HG02970 (cell line): Measurements from ENCODE around the gene PTGS1.
"Not testable (repeated sequence)": the region's sequence is repeated elsewhere in the genome, so short reads cannot be mapped to it uniquely, and the experiment has no call there.

Experiments
- ATAC-seq: cut with Tn5 transposase; IDR thresholded peaks from one replicate; pipeline ENCODE4 v1.9.1; 2021; ENCODE audit warnings: mild to moderate bottlenecking, moderate library complexity, moderate number of reproducible peaks; ENCODE audit not compliant: unreplicated experiment, low FRiP score

The PTGS1 gene

DNA sequence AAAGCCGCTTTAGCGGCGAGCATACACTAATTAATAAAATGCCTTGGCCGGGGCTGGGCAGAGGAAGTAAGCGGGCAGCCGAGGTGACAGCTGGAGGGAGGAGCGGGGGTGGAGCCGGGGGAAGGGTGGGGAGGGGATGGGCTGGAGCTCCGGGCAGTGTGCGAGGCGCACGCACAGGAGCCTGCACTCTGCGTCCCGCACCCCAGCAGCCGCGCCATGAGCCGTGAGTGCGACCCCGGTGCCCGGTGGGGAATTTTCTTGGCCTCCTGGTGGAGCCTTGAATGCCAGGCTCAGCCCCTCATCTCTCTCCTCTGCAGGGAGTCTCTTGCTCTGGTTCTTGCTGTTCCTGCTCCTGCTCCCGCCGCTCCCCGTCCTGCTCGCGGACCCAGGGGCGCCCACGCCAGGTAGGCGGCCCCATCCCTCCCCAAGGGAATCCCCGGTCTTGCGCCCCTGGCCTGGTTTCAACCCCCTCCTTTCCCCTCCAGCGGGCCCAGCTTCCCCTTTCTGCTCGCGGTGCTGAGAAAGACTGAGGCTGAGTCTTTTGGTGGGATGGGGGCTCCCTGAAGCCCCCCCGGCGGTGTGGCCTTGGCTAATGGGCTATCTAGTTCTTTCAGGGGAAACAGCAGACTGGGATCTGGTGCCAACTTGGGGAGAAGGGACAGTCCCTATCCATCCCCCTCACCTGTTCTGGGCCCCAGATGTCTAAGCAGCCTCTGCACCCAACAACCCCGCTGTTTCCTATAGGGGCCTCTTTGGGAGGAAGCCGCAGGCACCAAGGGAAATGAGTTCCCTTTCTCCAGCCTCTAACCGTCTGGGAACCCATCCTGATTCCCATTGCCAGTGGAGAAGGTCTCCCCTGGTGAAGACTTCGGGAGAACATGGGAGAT is at the start of gene PTGS1:
PTGS1 (plus strand) TSS at position 156 of the 887 bp plus-strand sequence; CDS start at position 217, 61 bp downstream.
- ATAC-seq, result no peak

DNA sequence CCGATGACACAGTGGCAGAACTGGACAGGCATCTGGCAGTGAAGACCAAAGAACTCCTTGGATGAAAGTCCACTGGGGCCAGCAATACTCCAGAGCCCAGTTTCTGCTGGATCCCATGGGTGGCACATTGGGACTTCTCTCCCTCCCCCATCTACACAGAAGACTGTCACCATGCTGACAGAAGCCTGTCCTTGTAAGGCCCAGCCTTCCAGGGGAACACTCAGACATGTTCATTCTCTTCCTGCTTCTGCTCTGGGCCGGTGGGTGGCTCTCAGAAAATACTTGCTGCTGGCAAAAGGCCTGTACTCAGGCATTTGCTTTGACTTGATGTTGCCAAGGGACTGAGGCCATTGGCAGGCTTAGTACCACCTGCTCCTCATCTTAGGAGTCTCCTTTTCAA is 48.3 kb upstream of the PTGS1 start:
- ATAC-seq, result no peak

DNA sequence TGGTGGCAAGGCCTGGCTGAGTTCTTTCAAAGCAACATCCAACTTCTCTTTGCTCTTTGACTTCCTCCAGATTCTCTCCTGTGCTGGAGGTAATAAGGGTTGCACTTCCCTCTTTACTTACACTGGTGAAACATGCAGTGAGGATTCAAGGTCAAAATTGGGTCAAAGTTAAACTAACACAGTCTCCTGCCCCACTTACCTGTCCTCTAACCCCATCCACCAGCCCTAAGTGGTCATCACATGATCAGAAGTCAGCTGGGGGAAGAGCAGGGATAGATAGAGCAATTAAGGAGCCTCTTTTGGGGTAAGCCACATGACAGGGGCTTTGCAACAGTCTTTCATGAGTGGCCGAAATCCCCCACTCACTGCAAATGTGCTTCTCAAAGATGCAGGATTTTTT is 46.2 kb upstream of the PTGS1 start:
- not testable (repeated sequence) for ATAC-seq

DNA sequence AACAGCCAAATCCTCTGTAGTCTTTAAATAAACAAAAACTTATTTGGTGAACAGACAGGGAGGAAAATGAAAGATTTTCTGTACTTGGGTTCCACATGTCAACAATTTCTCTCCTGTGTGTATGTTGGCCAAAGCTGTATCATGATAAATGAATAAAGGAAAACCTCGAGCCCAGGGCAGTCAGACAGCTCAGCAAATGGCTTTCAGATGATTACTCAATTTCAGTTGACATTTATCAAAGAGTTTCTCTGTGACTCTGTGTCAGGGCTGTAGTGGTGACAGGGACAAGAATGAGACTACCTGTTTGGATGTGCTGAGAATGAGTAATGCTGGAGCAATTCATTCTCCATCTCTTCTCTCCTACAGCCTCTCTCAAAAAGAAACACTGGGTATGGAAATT is 45.7 kb upstream of the PTGS1 start:
- no peak for ATAC-seq

DNA sequence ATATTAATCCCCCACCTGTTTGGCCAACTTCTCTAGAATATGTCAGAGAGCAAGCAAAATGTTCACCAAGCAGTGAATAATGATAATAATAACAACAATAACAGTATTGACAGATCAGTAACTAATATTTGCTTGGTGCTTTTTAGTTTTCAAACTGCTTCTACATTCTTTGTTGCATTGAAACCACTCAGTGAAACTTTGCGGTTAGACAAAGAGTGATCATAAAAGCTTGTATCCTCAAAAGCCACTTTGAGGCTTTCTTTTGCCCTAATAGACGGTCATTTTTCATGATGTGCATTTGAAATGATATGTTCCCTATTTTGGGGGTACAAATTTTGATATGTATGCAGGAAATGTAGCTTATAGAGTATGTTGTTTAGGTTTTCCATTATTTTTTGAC is 43.6 kb upstream of the PTGS1 start:
- no peak for ATAC-seq

DNA sequence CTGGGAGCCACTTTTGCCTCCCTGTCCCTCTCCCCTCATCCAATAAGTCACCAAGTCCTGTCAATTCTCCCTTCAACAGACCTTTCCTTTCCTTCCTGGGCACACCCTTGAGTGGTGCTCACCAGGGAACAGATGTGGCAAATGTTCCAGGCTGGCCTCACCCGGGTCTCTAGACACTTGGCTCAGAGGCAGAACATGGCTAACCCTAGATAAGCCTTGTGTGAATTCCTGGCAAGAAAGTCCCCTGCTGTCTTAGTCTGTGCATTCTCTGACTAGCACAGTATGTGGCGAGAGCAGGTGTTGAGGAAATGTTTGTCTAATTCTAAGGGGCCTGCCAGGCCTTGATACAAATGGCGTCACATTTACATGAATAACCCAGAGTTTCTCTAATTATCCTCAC is 41.2 kb upstream of the PTGS1 start:
- ATAC-seq, result no peak

DNA sequence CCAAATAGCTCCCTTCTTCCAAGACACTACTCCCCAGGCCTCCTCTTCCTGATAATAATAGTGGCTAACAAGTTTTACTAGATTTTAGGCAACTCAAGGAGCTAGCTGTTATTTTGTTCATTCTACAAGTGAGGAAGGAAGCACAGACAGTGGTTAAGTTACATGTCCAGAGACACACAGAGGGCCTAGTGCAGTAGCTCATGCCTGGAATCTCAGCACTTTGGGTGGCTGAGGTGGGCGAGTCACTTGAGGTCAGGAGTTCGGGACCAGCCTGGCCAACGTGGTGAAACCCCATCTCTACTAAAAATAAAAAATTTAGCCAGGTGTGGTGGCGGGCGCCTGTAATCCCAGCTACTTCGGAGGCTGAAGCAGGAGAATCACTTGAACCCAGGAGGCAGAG is 40.4 kb upstream of the PTGS1 start:
- not testable (repeated sequence) for ATAC-seq

DNA sequence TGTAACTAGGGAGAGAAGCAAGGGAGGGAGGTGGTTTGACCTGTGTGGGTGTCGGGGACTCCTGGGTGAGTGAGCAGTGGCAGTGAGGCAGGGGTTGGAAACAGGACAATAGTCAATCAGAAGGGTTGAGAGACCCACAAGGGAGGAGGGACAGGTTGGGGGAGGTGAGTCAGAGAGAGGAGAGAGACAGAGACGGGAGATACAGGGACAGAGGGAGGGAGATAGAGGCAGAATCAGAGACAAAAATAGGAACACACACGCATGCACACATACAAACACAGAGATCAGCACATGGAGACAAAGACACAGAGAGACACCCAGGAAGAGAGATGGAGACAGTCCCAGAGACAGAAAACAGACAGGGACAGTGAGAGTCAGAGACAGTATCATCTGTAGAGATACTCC is 39.3 kb upstream of the PTGS1 start:
- no peak for ATAC-seq

DNA sequence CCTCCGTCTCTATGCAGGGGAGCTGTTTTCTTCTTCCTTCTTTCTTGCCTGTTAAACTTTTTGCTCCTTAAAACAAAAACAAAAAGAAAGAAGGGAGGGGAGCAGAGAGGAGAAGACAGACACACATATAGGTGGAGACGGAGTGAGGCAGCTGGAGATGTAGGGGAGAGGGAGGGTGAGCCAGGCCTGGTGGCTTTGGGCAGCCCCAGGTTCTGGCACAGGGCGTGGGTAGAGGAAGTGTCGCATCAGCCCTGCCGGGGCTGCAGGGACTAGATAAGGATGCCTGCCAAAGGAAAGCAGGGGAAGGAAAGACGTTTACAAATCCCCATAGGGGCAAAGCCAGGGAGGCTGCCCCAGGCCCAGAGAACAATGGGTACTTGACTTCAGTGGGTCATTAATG is 38.7 kb upstream of the PTGS1 start:
- no peak for ATAC-seq

DNA sequence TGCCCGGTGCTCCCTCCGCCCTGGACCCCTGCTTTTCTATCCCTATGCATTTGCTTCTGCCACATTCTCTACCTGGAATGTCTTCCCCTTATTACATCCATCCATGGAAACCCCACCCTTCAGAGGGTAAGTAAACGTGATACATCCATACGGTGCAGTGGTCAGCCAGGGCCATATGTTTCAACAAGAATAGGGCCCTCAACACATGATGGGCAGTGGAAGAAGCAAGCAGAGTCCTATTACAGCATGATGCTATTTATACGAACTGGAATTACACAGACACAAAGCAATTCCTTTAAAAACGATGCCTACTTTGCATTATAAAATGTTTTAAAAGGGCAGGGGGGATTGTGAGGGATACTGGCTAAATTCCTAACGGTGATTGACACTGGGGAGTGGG is 38.2 kb upstream of the PTGS1 start:
- no peak for ATAC-seq

DNA sequence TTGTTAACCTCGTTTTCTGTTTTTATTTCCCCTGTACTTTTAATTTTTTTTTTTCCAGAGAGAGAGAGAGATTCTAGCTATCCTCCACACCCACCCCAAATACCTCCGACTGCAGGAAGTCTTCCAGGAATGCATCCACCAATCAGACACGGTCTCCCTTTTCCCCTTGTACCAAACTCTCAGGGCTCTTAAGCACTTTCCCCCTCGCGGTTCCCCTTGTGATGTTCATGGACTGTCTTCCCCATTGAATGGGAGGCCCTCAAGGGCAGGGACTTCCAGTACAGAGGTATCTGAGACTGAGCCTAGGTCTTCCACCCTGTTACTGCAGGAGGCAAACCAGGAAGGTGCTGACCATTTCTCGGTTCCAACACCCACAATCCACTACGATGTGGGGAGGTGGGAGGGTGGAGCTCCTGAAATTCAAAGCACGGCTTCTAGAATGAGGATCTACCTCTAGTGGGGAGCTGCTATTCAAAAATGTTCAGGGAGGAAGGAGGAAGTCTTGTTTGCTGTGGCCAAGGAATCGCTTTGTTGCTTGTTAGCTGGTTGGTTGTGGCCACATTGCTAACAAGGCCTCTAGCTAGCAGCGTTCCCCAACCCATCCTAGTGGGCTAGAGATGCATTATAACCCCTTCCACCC is 37.5 kb upstream of the PTGS1 start:
- ATAC-seq, result no peak

DNA sequence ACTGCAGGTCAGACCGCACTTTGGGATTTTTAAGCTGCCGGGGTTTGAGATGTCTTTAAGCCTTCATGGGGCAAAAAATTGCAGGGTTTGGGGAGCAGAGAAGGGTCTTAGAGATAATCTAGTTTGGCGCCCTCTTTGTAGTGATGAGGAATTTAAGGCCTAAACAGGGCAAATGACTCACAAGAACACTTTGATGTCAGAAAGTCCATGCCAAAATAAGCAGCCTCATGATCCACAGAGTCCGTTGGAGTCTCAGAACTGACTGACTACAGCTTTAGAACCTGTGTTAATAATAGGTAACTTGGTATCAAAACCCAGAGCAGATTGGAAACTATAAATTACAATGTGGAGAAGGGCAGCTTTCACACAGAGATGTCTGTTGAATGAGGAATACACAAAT is 35.9 kb upstream of the PTGS1 start:
- ATAC-seq, result no peak

DNA sequence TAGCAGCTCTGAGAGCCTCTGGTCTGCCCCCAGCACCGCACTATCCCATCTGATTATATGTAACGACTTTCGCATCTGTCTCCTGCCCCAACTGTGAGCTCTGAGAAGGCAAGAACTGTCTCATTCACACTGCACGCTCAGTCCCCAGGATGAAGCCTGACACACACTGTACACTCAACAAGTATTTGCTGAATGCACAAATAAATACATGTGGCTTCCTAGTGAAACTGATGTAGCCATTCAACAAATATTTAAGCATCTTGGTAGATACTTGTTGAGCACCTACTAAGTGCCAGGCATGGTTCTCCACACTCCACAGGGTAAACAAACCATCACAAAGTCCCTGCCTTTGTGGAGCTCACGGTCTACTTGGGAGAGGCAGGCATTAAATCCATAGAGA is 34.6 kb upstream of the PTGS1 start:
- ATAC-seq, result no peak

DNA sequence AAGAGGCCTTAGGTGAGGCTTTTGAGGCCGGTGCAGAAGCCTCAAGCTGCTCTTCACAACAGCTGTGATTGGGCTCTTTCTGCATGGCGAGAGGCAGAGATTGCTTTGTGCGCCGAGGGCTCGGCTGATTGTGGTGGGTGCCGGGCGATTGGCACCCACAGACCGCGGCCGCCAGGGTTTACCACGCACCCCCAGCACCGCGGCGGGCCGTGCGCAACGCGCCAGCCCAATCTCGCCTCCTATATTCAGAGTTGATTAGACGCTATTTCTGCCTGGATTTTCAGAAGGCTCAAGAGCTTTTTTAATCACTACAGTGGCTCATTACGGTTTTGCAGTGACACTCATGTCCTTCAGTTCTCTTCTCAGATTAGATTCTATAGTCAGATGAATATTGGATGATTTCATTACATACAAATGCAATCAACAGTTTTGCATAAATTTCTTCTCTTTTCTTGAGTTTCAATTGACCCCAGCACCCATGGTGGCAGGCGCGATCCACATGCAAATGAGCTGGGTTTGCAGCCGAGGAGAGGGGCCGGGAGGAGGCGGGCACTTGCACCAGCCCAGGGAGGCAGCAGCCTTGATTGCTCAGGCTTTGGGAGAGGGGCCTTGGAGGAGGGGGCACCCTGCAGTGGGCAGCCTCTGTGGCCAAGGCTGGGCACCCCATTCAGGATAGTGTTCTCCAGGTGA is 33.8 kb upstream of the PTGS1 start:
- ATAC-seq, result no peak

DNA sequence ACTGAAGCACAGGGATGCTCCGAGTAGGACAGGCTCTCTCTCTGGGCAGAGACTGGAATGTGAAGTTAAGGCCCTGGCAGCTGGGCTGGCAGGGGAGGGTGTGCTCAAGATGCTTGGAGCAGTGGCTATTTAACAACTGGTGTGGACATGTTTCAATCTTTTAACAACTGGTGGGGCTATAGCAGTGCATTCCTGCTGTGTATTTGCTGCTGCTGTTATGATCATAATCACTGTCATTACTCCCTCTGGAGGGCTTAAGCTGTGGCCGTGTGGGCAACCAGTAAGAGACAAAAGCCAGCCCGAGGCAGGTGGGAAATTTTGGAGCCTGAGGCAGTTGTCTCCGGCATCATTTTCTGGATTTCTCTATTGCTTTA is 33.3 kb upstream of the PTGS1 start:
- no peak for ATAC-seq

DNA sequence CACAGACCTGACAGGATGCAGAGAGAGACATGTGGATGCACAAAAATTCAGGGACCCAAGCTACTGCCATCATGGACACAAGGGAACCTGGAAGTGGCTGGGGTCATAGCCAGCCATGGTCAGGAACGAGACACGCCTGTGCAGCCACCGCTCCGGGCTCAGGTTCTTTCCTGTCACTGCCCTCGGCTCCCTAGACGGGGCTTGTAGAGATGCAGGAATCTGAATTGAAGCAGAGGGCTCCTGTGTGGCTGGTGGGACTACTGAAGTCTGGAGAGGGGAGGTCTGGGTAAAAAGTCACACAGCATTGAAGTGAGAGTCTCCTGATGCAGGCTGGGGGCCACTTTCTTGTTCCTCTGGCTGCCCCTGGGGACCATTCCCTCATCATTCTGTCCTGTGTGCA is 32.3 kb upstream of the PTGS1 start:
- ATAC-seq, result no peak

DNA sequence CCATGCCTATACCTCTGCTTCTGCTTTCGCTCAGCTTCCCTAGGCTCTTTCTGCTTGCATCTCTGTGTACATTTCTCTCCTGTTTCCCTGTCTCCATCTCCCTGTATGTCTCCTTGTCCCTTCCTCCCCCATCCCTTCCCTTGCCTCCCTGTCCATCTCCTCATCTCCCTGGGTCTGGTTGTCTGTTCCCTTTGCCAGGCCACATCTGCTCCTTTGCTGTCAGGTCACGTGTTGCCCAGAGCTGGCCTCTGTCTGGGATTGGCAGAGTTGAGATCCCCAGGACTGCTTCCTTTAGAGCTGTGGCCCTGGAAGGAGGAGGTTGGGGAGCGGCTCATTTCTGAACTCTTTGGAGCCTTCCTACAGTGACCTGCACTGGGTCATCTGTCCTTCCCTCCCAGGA is 31.8 kb upstream of the PTGS1 start:
- no peak for ATAC-seq

DNA sequence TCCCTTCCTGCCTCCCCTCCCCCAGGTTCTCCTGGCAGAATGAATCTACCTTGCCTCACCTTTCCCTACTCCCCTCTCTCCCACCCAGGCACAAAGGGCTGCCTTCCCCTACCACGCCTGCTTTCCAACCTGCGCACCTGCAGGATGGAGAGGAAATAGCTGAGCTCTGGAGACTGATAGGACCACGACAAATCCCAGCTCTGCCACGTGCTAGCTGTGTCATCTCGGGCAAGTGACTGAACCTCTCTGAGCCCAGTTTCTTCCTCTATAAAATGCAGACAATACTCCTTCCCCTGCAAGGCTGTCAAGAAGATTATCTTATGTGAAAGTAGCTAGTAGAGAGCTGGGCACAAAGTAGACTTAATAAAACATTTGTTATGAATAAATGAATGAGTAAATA is 31.2 kb upstream of the PTGS1 start:
- ATAC-seq, result no peak

DNA sequence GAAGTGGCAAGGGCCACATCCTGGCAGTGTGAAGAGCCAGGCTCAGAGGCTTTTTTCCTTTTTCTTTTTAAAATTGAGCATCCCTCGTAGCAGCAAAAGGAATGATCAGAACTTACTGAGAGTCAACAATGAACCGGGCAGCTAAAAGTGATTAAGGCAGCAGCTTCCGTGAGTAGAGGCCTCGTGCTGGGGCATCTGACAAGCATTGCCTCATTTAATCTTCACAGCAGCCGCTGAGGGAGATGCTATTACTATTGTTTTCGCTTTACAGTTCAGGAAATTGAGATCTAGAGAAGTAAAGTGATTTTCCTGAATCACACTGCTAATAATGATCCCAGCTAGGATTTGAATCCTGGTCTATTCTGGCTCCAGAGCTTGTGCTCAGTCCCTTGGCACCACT is 30.7 kb upstream of the PTGS1 start:
- no peak for ATAC-seq

DNA sequence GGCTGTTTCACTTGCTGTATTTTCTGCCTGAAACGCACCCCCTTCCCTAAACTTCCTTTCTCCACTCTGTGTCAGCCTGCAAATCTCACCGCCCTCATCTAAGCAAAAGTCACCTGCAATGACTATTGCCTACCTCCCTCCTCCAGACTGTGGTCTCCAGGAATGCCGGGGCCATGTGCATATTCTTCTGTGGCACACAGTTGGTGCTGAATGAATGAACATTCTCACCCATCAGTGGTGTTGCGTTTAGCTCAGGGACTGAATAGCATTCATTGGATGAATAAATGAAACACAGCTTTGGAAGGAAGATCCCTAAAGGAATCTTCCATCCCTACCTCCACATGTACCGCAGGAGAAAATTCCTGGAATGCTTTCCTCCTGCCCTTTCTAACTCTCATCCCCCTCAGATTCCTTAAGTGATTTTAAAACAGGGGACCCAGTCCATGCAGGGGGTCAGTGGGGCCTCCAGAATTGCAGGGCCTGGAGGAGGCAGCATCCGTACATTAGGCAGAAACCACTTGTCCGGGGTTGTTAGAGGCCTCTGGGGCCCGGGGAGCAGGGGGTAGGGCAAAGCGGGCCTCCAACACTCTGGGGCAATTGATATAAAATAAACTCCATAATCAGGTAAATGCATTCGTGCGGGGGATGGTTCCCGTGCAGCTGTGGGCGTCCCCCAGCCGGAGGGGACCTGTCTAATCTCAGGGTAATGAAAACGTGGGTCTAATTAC is 28.3 kb upstream of the PTGS1 start:
- ATAC-seq, result no peak
